ENCODE results near the gene LDB3.

The LDB3 gene

DNA sequence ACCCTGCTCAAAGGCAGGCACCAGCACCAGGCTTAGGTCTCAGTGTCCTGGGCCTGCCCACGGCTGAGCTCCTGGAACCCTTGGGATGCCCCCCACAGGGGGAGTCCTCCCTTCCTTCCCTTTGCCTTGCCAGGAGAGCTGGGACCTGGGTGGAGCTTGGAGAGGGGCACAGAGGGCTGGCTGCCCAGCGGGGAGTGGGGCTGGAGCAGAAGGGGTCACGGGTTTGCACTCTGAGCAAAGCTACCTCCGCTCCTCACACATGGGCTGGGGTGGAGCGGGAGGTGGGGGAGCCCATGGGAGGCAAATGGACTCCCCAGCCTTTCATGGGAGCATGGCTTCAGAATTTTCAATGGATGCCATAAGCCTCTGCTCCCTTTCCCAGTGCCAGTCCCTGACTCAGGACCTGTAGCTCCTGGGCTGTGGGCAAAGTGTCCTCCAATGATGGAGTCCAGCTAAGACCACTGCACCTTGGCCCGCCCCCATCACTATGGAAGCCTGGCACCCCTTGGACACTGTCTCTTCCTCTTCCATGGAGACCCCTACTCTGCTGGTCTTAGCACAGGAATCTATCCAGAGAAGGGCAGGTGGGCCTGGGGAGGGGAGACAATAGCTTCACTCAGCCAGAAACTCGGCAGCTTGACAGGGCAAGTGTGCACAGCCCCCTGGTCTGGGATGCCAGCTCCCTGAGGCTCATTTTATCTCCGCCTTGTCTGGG is 39.9 kb downstream of the LDB3 start:
- DNase-seq = no peak

DNA sequence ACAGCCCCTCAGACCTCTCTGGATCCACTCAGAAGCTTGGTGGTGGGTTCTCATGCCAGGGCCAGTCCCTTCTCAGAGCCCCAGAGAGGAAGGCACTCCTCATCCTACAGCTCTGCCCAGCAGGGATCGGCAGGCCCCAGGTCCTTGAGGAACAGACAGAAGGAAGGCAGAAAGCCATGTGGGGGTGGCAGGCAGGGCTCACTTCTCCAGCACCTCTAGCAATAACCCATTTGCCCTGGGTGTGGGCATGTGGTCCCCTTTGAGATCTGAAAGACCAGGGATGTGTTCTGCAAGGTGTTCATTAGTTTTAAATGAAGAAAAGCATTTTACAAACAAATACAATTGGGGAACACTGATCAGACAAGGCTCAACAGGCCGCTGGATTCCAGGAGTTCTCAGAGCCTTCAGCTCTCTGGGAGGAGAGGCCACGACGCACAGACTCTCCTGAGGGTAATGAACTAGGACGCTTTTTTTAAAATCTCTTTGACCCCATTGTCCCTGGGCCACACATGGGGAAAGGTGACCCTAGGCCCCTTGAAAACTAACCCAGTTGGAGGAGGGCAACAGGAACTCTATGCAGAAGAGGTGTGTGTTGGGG is 40.6 kb downstream of the LDB3 start:
- no peak for DNase-seq

DNA sequence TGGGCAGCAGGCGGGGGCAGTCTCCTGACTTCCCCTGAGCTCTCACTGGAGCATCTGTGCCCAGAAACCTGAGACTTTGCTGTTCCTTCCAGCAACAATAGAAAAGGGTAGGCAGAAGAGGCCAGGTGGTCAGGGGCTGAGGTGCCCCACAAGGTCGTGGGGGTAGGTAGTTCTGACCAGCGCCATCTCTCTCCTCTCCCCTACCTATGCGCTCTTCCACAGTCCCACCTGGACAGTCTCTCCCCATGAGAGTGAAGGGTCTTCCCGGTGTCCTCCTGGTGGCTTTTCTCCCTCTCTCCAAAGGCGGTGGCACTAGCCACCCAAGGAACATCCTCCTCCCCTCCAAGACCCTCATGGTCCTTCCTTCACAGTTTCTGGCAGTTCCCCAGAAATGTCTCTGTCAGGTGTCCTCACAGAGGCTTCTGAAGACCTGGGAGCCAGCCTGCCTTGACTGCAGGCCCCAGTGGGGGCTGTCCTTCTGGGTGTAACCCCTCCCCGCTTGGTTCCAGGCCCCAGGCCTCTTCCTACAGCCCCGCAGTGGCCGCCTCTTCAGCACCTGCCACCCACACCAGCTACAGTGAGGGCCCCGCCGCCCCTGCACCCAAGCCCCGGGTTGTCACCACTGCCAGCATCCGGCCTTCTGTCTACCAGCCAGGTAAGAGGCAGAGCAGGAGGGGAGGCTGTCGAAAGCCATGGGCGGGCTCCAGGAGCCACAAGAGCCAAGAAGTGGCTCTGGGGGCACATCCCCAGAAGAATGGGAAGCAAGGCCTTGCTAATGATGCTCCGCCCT is 41.3 kb downstream of the LDB3 start:
- no peak for DNase-seq

DNA sequence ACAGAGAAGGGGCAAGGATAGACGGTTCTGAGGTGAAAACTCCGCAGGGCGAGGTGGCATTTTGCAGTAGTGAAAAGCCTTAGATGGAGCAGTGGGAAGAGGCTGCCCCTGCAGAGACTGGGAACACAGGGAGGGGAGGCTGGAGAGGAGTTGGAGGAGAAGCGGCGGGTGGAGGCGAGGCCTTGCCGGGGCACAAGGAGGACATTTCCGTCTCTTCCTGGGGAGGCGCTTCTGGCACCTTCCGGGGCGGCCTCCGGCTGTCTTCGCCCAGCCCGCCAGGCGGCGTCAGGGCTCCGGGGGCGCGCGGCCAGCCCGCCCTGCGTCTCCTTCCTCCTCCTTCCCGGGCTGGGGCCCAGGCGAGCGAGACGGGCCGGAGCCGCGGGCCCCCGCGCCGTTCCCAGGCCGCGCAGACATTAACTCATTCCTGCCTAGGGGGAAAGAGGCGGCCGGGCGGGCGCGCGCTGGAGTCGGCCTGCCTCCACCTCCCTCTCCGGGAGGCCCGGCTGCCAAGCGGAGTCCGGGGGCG is 42.7 kb downstream of the LDB3 start:
- DNase-seq = peak; percentile 70

DNA sequence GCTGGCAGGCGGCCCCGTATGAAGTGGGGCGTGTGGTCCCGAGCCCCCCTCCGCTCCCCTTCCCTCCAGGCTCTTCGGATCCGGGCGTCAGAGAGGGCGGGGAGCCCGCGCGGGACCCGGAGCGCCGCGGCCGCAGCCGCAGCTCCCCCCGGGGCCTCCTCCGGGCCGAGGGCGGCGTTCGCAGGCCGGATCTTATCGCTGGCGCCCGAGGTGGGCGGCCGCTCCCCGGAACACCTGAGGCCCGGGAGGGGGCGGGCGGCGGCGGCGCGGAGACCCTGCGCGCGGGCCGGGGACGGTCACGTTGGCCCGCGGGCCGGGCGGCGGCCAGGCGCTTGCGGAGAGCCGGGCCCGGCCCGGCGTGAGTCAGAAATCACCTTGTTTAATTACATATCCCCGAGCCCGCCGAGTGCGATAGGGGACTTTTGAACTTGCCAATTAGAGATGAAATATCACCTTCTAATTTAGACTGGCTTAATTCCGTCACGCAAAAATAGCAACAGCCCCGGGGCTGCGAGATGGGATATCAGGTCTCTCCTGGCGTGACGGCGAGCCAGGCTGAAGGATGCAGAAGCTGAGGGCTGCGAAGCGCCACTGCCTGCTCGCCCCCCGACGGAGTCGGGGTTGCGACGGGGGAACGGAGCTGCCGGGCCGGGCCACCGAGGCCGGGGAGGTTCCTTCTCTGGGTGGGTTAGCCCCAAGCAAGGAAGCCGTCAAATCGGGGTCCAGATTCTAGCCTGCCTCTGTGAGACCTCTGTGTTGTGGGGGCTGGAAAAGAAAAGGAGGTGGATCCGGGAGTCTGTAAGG is 43.4 kb downstream of the LDB3 start:
- peak; percentile 29 for DNase-seq

DNA sequence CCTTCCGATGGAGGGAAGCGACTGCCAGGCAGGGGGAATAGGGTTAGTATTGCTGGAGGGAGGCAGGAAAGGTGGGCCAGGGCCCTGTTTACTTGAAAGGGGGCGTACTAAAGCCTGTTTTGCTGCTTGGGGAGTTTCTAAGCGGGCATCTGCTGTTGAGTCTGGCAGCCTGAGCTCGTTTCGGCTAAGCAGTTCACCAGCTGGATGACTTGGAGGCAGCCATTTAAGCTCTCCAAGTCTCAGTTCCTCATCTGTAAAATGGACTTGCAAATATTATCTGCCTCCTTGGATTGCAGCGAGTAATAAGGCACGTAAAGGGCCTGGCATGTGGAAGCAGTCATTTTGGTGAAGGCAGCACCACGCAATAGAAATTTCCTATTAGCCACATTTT is 44.0 kb downstream of the LDB3 start:
- peak; percentile 24 for DNase-seq

DNA sequence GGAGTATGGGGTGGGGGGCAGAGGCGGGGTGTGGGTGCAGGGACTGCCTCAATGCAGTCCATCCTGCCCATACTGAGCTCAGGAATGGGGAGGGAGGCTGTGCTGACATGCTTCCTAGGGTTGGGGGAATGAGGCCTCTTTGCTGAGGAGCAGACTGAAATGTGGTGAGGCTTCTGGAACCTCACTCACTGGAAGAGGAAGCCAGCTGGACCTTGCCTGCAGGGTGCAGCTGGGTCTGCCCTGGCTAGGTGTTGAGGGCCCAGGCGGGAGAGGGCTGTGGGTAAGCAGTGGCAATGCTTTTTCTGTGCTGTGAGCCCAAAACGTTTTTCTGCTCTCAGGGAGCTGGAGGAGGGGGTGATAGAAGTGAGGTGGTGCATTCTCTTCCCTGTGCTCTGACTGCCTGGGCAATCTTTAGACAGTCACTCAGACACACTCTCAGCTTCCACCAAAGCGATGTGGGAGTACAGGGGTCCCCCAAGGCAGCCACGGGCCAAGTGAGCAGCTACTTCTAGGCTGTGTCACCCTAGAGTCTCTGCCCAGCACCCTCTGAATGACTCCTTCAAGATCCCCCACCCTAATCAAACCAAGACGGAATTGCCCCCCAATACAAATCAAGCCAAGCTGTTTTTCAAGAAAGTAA is 47.0 kb downstream of the LDB3 start:
- no peak for DNase-seq

DNA sequence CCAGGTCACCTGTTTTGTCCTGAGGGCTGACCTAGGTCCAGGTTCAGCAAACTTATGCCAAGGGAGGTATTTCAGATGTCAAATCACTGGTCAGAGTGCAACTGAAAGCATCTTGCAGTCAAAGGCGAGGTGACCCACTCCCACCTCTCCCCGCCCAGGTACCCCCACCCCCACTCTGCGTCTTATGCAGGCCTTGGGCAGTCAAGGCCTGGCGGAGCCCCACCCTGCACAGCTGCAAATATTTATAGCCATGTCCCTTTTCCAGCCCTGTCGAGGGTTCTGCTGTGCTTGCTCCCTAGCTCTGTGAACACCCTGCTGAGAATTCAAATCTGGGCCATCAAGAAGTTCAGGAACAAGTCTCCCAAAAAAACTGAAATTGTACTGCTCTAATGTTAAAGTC is 47.5 kb downstream of the LDB3 start:
- DNase-seq = no peak

DNA sequence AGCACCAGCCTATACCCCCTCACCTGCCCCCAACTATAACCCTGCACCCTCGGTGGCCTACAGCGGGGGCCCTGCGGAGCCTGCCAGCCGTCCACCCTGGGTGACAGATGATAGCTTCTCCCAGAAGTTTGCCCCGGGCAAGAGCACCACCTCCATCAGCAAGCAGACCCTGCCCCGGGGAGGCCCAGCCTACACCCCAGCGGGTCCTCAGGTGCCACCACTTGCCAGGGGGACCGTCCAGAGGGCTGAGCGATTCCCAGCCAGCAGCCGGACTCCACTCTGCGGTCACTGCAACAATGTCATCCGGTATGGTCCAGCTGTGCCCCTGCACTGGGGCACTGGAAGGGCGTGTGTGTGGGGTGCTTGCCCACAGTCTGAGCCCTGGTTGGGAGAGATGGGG is 48.2 kb downstream of the LDB3 start:
- no peak for DNase-seq

DNA sequence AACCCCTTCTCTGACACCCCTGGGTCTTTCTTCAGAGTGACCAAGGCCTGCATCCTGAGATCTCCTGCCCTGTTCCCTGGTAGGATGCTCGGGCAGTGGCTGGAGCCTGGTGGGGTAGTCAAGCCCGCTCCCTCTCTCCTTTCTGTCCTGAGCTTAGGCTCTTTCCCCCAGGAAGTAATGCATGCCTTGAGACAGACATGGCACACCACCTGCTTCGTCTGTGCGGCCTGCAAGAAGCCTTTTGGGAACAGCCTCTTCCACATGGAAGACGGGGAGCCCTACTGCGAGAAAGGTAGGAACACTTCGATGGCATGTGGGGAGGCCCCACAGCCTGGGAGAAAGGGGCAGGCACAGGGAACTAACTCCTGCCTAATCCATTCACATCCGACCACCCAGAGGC is 50.2 kb downstream of the LDB3 start:
- no peak for DNase-seq

DNA sequence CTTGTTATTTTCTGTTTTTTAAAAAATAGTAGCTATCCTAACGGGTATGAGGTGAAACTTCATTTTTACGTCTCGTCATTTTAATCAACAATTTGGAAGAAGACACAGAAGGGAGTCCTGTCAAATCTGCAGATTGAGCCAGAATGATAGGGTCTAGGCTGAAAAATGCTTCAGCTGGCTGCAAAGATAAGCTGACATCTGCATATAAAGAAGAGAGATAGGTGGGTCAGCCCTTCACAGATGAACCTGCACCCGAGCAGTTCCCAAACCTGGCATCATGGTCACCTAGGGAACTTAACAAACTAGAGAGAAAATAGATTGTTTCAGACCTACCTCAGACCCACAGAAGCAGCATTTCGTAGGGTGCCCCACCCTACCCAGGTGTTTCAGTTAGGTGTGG is 52.9 kb downstream of the LDB3 start:
- DNase-seq = no peak

DNA sequence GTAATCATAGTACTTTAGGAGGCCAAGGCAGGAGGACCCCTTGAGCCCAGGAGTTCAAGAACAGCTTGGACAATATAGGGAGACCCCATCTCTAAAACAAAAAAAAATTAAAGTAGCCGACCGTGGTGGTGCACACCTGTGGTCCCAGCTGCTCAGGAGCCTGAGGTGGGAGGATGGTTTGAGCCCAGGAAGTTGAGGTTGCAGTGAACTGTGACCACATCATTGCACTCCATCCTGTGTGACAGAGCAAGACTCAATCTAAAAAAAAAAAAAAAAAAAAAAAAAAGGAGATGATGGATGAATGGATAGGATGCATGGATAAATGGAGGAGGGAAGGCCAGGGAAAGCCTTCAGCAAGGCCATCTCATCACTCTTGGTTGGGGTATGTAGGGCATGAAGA is 54.7 kb downstream of the LDB3 start:
- DNase-seq = no peak

DNA sequence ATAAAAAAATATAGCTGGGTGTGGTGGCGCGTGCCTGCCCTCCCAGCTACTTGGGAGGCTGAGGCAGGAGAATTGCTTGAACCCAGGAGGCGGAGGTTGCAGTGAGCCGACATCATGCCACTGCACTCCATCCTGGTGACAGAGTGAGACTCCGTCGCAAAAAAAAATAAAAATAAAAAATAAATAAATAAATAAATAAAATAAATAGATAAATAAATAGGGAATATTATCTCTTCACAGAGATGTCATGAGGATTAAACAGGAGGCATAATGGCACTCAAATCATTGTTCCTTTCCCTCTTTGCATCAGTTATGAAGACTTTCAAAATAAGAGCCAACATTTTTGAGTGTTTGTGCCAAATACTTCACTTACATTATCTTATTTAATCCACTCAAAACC is 56.1 kb downstream of the LDB3 start:
- DNase-seq = no peak

DNA sequence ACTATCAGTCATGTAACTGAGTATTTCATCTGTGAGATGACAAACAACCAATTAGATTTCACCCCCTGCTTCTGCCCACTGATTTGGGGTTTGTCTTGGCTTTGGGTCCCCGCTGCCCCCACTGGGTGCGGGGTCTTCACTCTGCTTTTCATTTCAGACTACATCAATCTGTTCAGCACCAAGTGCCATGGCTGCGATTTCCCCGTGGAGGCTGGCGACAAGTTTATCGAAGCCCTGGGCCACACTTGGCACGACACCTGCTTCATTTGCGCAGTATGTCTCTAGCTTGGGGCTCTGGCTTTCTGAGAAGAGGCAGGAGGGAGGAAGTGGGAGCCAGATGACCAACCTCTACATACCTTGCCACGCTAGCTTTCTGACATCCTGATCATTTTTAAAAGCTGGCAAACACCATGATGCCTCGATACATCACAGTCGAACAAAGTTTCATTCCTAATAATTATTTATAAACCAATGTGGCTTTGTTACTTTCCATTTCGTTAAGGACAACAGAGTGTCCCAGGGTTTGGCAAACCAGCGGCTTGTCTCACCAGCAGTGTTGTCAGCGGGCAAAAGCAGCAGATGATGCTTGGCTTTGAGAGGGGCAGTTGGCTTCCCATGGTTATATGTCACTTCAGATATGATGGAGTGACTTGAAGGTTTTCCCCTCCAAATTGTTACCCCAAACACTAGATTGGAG is 57.8 kb downstream of the LDB3 start:
- no peak for DNase-seq

DNA sequence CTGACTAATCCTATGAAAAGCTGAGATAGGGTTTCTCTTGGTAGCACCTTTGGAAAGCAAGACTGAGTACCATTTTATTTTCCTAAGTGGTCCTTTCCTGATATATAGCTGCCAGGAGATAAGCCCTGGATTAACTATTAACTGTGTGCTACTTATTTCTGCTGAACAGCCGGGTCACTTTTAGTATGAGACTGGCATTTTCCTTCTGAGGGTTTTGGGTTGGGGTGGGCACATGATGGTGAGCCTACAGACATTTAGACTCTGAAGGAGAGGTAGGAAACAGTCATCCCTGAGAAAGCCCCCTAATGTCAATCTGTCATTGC is 58.3 kb downstream of the LDB3 start:
- no peak for DNase-seq

DNA sequence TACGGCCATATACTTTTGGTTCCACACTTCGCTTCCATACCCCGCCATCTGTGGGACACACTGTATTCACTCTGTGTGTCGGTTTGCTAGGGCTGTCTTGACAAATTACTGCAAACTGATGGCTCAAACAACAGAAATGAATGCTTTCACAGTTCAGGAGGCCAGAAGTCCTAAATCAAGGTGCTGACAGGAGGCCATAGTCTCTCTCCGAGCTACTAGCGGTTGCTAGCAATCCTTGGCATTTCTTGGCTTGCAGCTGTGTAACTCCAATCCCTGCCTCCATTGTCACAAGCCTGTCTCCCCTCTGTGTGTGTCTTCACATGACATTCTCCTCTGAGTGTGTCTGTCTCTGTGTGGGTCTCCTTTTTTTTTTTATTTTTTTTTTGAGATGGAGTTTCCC is 59.2 kb downstream of the LDB3 start:
- DNase-seq = no peak

DNA sequence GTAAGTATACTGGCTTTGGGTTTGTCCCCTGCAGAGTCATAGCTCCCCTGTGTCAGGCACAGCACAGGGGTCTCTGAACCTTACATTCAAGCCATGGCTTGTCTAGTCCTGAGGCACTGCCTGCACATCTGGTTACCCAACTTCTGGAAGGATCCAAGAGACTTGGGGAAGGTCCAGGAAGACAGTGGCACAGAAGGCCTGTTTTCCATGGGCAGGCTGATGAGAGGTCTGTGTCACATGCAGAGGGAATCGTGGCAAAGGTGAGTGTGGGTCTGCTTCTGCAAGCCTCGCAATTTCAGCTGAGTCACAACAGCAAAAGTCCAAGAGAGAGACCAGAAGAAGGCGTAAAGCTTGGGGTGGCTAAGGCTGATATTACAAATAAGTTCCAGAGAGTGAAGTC is 59.7 kb downstream of the LDB3 start:
- DNase-seq = no peak

DNA sequence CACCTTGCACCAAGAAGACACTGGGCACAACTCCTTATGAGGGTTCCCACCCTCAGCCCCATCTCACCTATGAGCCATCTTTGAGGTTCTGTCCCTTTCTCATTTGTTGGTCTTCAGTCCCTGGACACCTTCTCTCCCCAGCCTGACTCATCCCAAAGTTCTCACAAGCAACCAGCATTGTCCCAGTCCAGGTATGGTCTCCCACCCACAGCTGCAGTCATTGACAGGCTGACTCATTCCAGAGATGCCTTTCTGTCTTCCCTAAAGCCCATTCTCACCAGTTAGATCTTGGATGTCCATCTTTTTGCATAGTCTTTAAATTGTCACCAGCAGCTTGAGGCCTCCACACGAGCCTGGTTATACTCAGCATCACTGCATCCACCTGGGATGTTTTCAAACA is 61.4 kb downstream of the LDB3 start:
- DNase-seq = no peak

DNA sequence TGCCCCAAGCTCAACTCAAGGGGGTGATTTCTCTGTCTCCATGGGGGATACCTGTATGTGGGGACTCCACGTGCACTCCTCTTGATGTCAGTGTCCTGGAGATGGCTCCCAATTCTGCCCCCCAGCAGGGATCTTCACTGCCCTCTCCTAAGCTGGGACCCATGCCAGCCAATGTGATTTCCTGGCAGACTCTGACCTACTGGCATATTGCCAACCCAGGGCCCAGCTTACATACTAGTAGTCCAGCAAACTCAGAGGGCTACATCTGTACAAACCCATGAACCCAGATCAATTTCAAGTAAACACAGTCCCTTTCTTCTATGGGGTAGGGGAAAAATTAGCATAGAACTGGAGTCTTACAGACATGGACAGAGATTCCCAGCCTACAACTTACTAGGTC is 61.9 kb downstream of the LDB3 start:
- DNase-seq = peak; percentile 26

DNA sequence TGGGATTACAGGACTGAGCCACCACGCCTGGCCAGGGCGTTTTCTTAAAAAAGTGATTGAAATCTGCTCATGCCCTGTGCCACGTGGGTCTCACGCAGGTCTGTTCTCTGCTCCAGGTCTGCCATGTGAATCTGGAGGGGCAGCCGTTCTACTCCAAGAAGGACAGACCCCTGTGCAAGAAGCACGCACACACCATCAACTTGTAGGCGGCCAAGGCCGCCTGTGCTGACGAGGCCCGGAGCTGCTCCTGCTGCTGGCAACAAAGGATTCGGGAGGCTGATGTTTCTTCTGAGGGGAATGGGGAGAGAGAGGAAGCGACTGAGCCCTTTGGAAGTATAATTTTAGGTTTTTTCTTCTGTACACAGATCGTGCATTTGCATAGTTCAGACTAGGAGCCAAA is 64.5 kb downstream of the LDB3 start:
- DNase-seq = no peak

DNA sequence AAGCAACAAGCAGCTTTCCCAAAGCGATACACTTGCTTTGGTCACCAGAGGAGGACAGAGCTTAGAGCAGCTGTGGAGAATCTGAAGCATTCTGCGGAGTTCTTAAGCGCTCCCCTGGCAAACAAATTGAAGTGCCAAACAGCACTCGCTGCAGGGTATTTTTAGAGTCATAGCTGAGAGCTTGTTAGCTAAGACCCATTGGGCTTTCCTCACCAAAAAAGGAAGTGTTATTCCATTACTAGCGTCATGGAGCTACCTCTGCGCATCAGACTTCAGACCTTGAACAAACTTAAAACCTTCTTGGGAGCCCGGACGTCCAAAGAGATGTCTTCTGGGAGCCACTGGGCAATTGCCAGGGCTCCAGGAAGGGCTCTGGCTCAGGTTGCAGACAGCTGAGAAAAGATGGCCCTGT is 65.0 kb downstream of the LDB3 start:
- DNase-seq = peak; percentile 5

Measured in NCI-H1092 treated with DMSO at 0.1 percent for 48 hours (cell line).